HUES64 (cell line): ENCODE measurements around the gene SCAI.
"Not testable (repeated sequence)": the region's sequence is repeated elsewhere in the genome, so short reads cannot be mapped to it uniquely, and the experiment has no call there.

Experiments used
- H3K27ac ChIP-seq: 2 replicates; pipeline ENCODE4 v1.7.0; 2013; ENCODE audit warnings: low read depth, low read length, inconsistent platforms
- H3K27me3 ChIP-seq: 2 replicates; pipeline ENCODE4 v1.6.1; 2013; ENCODE audit warnings: mild to moderate bottlenecking, low read length; ENCODE audit not compliant: insufficient read depth
- H3K36me3 ChIP-seq: 2 replicates; pipeline ENCODE4 v1.6.1; 2013; ENCODE audit warnings: mild to moderate bottlenecking, low read length; ENCODE audit not compliant: insufficient read depth
- H3K4me1 ChIP-seq: 2 replicates; pipeline ENCODE4 v1.6.1; 2013; ENCODE audit warnings: mild to moderate bottlenecking, low read length, moderate library complexity; ENCODE audit not compliant: insufficient read depth
- H3K4me3 ChIP-seq: 2 replicates; pipeline ENCODE4 v1.5.1; 2013; ENCODE audit warnings: mild to moderate bottlenecking, low read length, moderate library complexity
- H3K9ac ChIP-seq: 2 replicates; pipeline ENCODE4 v1.6.1; 2013; ENCODE audit warnings: mild to moderate bottlenecking, low read depth, low read length
- H3K9me3 ChIP-seq: 2 replicates; pipeline ENCODE4 v1.6.1; 2013; ENCODE audit warnings: low read depth, low read length; ENCODE audit not compliant: insufficient read depth
- WGBS: fragments of 150-250, 120-280 bp; methylation state at CpG from one replicate; pipeline ENCODE4 v1.1.7; 2013; ENCODE audit warnings: missing lambda C conversion rate; 5-methylcytosine and 5-hydroxymethylcytosine counted together

SCAI gene

DNA sequence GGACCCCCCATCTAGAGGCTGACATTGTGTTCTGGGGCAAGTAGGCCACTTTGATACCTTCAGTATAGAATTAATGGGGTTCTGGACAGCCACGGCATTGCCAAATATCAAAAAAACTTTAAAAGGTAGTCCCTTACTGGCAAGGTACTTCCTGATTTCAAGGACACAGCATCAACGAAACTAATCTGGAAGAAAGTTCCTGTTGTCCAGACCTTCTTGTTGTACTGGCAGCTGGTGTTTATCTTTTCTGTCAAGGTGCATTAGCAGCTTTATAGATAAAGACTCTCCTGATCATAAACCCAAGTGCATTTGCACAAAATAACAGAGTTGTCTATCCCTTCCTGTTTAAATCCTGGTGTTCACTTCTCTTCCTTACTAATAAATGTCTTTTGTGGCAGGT is 178.7 kb downstream of the SCAI start:
- no peaks in the 10 kb centered on the region for H3K27me3 ChIP-seq
- H3K9me3 ChIP-seq, result no peaks in the 10 kb centered on the region; the same call in 1 of the 2 replicates
- no peak overlapping the region for H3K9ac ChIP-seq
- H3K27ac ChIP-seq, result no peak overlapping the region
- H3K4me3 ChIP-seq, result no peak overlapping the region
- peaks cover 32% of the 10 kb centered on the region for H3K36me3 ChIP-seq
- no peaks in the 10 kb centered on the region for H3K4me1 ChIP-seq
- WGBS, result 92% methylated on average over 2 of the region's 2 CpGs

DNA sequence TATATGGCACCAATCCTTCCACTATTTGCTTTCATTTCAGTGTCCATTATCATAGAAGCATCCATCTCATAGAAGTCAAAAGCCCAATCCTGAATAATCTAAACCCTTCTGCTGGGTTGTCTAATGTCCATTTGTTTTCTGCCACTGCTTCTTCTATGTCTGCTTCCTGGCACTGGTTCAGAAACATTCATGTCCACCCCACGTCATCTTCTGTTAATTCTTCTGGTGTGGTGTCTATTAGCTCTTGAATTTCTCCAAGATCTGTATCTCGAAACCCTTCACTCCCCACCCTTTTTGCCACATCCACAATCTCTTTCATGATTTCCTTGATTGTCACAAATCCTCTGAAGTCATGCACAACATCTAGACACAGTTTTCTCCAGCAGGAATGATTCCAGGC is 179.3 kb downstream of the SCAI start:
- H3K4me3 ChIP-seq, result no peak overlapping the region
- H3K36me3 ChIP-seq, result peaks cover 26% of the 10 kb centered on the region
- 96% methylated on average over 2 of the region's 2 CpGs for WGBS
- H3K4me1 ChIP-seq, result no peaks in the 10 kb centered on the region
- no peaks in the 10 kb centered on the region; the same call in 1 of the 2 replicates for H3K9me3 ChIP-seq
- H3K27me3 ChIP-seq, result no peaks in the 10 kb centered on the region
- H3K27ac ChIP-seq, result no peak overlapping the region
- H3K9ac ChIP-seq, result no peak overlapping the region

DNA sequence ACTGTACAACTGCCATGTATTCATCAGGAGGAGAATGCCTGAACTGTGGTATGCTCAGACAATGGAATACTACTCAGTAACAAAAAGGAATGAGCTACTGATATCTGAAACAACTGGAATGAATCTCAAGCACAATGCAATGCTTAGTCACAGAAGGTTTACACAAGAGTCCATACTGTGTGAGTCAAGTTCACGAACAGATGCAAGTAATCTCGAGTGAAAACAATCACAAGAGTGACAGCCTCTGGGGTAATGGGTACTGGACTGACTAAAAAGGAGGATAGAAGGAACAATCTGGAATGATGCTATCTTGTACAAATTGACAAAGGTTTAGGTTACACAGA is 182.9 kb downstream of the SCAI start:
- H3K36me3 ChIP-seq, result no peaks in the 10 kb centered on the region

DNA sequence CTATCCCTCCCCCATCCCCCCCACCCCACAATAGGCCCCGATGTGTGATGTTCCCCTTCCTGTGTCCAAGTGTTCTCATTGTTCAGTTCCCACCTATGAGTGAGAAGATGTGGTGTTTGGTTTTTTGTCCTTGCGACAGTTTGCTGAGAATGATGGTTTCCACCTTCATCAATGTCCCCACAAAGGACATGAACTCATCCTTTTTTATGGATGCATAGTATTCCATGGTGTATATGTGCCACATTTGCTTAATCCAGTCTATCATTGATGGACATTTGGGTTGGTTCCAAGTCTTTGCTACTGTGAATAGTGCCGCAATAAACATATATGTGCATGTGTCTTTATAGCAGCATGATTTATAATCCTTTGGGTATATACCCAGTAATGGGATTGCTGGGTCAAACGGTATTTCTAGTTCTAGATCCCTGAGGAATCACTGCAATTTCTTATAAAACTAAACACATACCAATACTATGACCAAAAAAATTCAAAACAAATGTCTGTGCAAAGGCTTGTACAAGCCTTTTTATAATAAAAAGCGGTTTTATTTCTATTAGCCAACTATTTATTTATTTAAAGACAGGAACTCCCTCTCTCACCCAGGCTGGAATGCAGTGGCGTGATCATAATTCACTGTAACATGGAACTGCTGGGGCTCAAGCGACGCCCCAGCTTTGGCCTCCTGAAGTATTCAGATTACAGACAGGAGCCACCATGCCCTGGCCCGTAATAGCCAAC is 183.5 kb downstream of the SCAI start:
- not testable (repeated sequence) for H3K9ac ChIP-seq, H3K27ac ChIP-seq
- 95% methylated on average over 6 of the region's 9 CpGs for WGBS

More for the DNA sequence above, 182.9 kb downstream of the SCAI start:
- Histone ChIP-seq H3K27me3 (no peaks in the 10 kb centered on the region), H3K9me3 (no peaks in the 10 kb centered on the region; the same call in 1 of the 2 replicates), H3K4me3 (no peak overlapping the region), H3K9ac (no peak overlapping the region), H3K4me1 (no peaks in the 10 kb centered on the region), H3K27ac (no peak overlapping the region)
- WGBS, result 93% methylated on average over 2 of the region's 2 CpGs

DNA sequence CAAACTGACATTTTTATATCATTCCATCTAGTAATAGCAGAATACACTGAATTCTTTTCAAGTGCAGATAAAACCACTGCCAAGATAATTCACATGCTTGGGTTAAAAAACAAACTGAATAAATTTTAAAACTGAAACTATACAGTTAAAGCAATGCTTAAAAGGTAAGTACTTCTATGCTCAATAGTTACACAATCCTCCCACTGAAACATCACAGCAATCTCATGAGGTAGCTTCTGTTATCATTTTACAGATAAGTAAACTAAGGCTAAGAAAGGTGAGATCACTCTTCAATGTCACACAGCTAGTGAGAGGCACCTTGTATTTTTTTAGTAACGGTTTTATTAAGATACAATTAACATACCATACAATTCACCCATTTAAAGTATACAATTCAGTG is 189.1 kb downstream of the SCAI start:
- H3K27ac ChIP-seq, result no peak overlapping the region
- H3K36me3 ChIP-seq, result peaks cover 20% of the 10 kb centered on the region
- no peaks in the 10 kb centered on the region for H3K27me3 ChIP-seq
- no CpG with 5 or more reads among the region's 1 CpG for WGBS
- H3K9me3 ChIP-seq, result no peaks in the 10 kb centered on the region
- H3K4me1 ChIP-seq, result no peaks in the 10 kb centered on the region
- H3K9ac ChIP-seq, result no peak overlapping the region
- no peak overlapping the region for H3K4me3 ChIP-seq

More for the DNA sequence above, 183.5 kb downstream of the SCAI start:
- H3K4me3 ChIP-seq, H3K4me1 ChIP-seq, H3K27me3 ChIP-seq, H3K9me3 ChIP-seq, H3K36me3 ChIP-seq: not testable (repeated sequence)

DNA sequence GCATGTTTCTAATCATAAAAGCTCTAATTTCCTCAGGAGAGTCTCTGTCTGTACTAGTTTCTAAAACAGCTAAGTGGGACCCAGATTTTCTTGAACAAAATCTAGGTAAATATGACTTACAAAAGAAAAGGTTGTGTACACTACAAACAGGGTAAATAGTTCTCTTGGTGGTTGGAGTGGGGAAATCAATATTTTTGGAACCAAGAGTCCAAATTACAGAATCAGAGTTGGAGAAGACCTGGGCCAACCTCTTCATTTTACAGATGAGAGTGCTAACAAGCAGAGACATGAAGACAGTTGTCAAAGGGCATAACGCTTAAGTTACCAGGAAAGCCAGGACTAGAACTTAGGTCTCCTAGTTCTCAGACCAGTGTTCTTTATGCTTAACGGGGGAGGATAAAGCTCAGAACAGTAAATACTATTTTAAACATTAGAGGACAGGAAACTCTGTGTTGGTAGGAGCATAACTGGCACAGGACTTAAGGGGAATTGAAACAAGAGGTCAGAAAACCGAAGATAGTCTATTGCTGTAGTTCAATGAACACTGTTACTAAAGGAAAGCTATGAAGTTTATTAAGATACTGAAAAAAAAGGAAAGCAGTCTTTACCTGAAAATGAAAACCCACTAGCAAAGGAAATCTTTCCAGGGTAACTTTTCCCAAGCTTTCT is 193.1 kb downstream of the SCAI start:
- H3K9ac ChIP-seq, result no peak overlapping the region
- no peaks in the 10 kb centered on the region for H3K27me3 ChIP-seq
- peaks cover 20% of the 10 kb centered on the region for H3K36me3 ChIP-seq
- no peak overlapping the region for H3K4me3 ChIP-seq
- WGBS, result 92% methylated on average over 2 of the region's 3 CpGs
- no peaks in the 10 kb centered on the region for H3K4me1 ChIP-seq
- no peak overlapping the region for H3K27ac ChIP-seq
- H3K9me3 ChIP-seq, result no peaks in the 10 kb centered on the region

DNA sequence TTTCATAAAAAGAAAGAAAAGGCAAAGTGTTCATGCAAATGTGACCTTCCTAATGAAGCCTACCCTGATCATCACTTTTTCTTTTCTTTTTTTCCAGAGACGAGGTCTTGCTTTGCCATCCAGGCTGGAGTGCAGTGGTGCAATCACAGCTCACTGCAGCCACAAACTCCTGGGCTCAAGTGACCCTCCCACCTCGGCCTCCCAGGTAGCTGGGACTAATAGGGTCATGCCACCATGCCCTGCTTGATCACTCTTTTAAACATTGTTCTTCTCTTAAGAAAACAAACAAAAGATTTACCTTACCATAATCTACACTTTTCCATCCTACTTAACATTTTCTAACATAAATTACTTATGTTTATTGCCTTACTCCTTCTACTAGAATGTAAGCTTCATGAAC is 193.9 kb downstream of the SCAI start:
- Histone ChIP-seq H3K9ac (no peak overlapping the region), H3K4me1 (no peaks in the 10 kb centered on the region), H3K36me3 (peaks cover 20% of the 10 kb centered on the region), H3K27ac (no peak overlapping the region), H3K4me3 (no peak overlapping the region), H3K9me3 (no peaks in the 10 kb centered on the region), H3K27me3 (no peaks in the 10 kb centered on the region)
- 94% methylated on average over 2 of the region's 2 CpGs for WGBS

DNA sequence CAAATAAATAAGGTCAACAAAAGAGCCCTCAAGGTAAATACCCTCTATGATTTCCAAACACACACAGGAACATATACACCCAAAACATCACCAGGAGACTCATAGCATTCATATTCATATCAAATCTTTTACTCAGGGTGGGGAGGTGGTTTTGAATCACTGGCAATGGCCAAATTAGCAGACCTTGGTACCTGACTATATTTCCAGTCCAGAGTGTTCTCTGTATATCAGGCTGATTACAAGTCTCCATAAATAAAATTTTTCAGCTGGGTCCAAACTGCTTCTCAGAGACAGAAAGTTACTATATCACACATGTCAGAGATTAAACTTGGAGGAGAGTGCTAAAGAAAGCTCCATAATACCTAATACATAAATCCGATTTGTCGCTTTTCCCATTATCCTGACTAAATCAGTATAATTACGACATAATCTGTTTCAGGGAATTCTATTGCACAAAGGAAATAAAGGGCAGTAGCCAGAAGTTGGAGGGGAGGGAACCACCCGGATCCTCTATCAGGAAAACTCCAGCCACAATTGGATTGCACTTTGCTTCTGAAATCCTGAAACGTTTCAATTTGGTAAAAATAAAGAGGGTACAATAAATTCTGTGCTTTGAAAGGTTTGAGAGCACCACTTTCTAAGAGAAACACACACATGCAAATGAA is 195.5 kb downstream of the SCAI start:
- no peak overlapping the region for H3K9ac ChIP-seq
- H3K9me3 ChIP-seq, result no peaks in the 10 kb centered on the region
- H3K4me1 ChIP-seq, result no peaks in the 10 kb centered on the region
- H3K36me3 ChIP-seq, result peaks cover 18% of the 10 kb centered on the region
- no peak overlapping the region for H3K27ac ChIP-seq
- no peaks in the 10 kb centered on the region for H3K27me3 ChIP-seq
- H3K4me3 ChIP-seq, result no peak overlapping the region
- 98% methylated on average over 5 of the region's 5 CpGs for WGBS

DNA sequence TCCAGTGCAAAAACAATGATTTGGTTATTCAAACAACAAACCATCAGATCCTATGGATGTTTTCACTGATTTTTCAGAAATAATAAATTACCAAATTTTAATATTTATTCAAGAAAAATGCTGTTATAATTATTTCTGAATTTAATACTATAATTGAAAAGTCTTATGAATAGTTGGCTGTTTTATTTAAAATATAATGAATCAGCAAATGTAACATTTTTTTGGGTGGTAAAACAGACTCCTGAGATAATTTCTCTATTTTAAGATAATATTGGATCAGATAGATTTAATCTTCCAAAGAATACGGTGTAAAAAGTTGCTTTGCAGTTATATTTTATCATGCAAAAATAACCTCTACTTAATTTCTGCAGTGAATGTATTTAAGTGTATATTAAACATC is 197.2 kb downstream of the SCAI start:
- no peak overlapping the region for H3K9ac ChIP-seq
- no peak overlapping the region for H3K27ac ChIP-seq
- 0 out of 2 replicates have a peak, but pooled peaks cover 3% of the 10 kb centered on the region for H3K36me3 ChIP-seq
- WGBS, result no CpG with 5 or more reads among the region's 1 CpG
- no peaks in the 10 kb centered on the region for H3K4me1 ChIP-seq
- H3K9me3 ChIP-seq, result no peaks in the 10 kb centered on the region
- no peak overlapping the region for H3K4me3 ChIP-seq
- H3K27me3 ChIP-seq, result no peaks in the 10 kb centered on the region

DNA sequence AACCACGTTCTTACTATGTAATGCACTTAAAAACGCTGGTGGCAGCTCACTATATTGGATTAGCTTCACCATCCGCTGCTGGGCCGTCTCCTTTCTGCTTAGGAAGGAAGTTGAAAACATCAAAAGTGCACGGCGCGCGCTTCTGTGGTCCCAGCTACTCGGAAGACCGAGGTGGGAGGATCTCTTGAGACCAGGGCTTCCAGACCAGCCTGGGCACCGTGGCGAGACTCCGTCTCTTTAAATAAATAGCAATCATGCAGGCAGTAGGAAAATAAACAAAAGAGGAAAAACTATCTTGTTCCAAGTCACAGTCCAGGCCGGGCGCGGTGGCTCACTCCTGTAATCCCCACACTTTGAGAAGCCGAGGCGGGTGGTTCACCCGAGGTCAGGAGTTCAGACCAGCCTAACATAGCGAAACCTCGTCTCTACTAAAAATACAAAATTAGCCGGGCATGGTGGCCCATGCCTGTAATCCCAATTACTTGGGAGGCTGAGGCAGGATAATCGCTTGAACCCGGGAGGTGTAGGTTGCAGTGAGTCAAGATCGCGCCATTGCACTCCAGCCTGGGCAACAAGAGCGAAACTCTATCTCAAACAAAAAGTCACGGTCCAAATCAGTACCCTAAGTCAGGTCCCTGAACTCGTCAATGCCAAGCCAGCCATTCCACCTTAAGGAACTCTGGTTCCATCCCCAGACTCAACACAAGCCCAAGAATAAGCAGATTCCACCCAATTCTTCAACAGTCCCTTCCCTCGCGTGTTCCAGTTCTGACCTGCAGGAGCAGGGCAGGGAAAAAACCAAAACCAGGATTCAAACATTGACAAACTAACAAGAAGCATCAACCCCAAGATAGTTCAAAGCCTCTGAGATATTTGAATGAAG is 201.4 kb downstream of the SCAI start:
- Histone ChIP-seq H3K9me3 (no peaks in the 10 kb centered on the region), H3K4me1 (peaks cover 5% of the 10 kb centered on the region; the same call in 1 of the 2 replicates), H3K9ac (peak overlapping the region; percentile 86), H3K4me3 (peak overlapping the region; percentile 79), H3K27me3 (no peaks in the 10 kb centered on the region), H3K36me3 (peaks cover 4% of the 10 kb centered on the region; the same call in 1 of the 2 replicates), H3K27ac (peak overlapping the region; percentile 90)
- WGBS, result 34% methylated on average over 31 of the region's 31 CpGs
